SK-N-SH (cell line): Measurements from ENCODE around the gene COL5A1. TPM values are rescaled to one million over a fixed set of nuclear protein-coding genes. Genes with fewer than 3 reads are reported as not detected.

Source experiments
- CTCF ChIA-PET: fragments of 300-600, 350-600 bp; formaldehyde crosslinking; extraction: SDS; loops from one replicate; lab custom pipeline; 2021; lab: Yijun Ruan, JAX
- POLR2A ChIA-PET: fragments of 350-600 bp; sonication (Branson Sonifier 250); formaldehyde crosslinking; extraction: SDS; loops from one replicate; lab custom pipeline; 2020; ENCODE audit warnings: antibody characterized with exemption, inconsistent platforms; lab: Yijun Ruan, JAX
- DNase-seq: peaks from one replicate; pipeline ENCODE4 v3.0.0; 2012
- H2AFZ ChIP-seq: fragments of 200-600 bp; sonication (generic); 2 replicates; pipeline ENCODE4 v1.8.1; 2016; ENCODE audit warnings: antibody characterized with exemption, mild to moderate bottlenecking, low read depth
- H3F3A ChIP-seq: fragments of 200-600 bp; sonication (generic); replicated peaks from 2 replicates; pipeline ENCODE3; 2016; ENCODE audit warnings: antibody characterized with exemption, mild to moderate bottlenecking; ENCODE audit not compliant: insufficient read depth
- H3K27ac ChIP-seq, 2 experiments: fragments of 200-500 bp in 1 of 2; fragments of 200-600 bp in 1 of 2; sonication (Bioruptor generic) in 1 of 2; sonication (generic), shearing (Covaris generic) in 1 of 2; 2 replicates each; pipeline versions ENCODE4 v1.5.1 to v1.6.1; 2014 to 2016; ENCODE audit warnings: low read depth in 2 of 2, inconsistent platforms in 1 of 2, low read length in 1 of 2, mild to moderate bottlenecking in 1 of 2, mixed read lengths in 1 of 2
- H3K27me3 ChIP-seq: fragments of 200-600 bp; sonication (generic), shearing (Covaris generic); 2 replicates; pipeline ENCODE4 v1.6.1; 2016; ENCODE audit warnings: mixed run types; ENCODE audit not compliant: insufficient read depth
- H3K36me3 ChIP-seq, 2 experiments: fragments of 200-500 bp in 1 of 2; fragments of 200-600 bp in 1 of 2; sonication (Bioruptor generic) in 1 of 2; sonication (generic) in 1 of 2; replicated peaks in 1 of 2; 2 replicates each; pipeline versions ENCODE3 to v1.5.1; 2014 to 2016; ENCODE audit warnings: low read length in 1 of 2, mild to moderate bottlenecking in 1 of 2; ENCODE audit not compliant: insufficient read depth in 2 of 2, control insufficient read depth in 1 of 2
- H3K4me1 ChIP-seq, 2 experiments: fragments of 200-500 bp in 1 of 2; fragments of 200-600 bp in 1 of 2; sonication (Bioruptor generic) in 1 of 2; sonication (generic), shearing (Covaris generic) in 1 of 2; 2 replicates each; pipeline versions ENCODE4 v1.5.1 to v1.6.1; 2014 to 2016; ENCODE audit warnings: low read depth in 1 of 2, low read length in 1 of 2, mixed run types in 1 of 2; ENCODE audit not compliant: insufficient read depth in 2 of 2, control insufficient read depth in 1 of 2
- H3K4me2 ChIP-seq: fragments of 200-600 bp; sonication (generic), shearing (Covaris generic); 2 replicates; pipeline ENCODE4 v1.6.1; 2017; ENCODE audit warnings: mixed run types
- H3K4me3 ChIP-seq, 2 experiments: fragments of 200-500 bp in 1 of 2; fragments of 200-600 bp in 1 of 2; sonication (Bioruptor generic) in 1 of 2; sonication (generic), shearing (Covaris generic) in 1 of 2; 2 replicates each; pipeline versions ENCODE4 v1.5.1 to v1.8.1; 2014 to 2016; ENCODE audit warnings: low read depth in 2 of 2, inconsistent platforms in 1 of 2, low read length in 1 of 2, mild to moderate bottlenecking in 1 of 2, mixed read lengths in 1 of 2, moderate library complexity in 1 of 2
- H3K79me2 ChIP-seq: fragments of 200-600 bp; sonication (generic); 2 replicates; pipeline ENCODE4 v1.8.1; 2017; ENCODE audit warnings: mild to moderate bottlenecking; ENCODE audit not compliant: insufficient read depth
- H3K9ac ChIP-seq: fragments of 200-600 bp; sonication (generic); 2 replicates; pipeline ENCODE4 v1.6.1; 2017; ENCODE audit warnings: mixed run types
- H3K9me2 ChIP-seq: fragments of 200-600 bp; sonication (generic); 2 replicates; pipeline ENCODE4 v1.6.1; 2017; ENCODE audit warnings: mixed run types
- H3K9me3 ChIP-seq: fragments of 200-600 bp; sonication (generic); 2 replicates; pipeline ENCODE4 v1.6.1; 2017; ENCODE audit warnings: mixed run types, mild to moderate bottlenecking, moderate library complexity
- H4K20me1 ChIP-seq: fragments of 200-600 bp; sonication (generic); 2 replicates; pipeline ENCODE4 v1.6.1; 2017; ENCODE audit warnings: mild to moderate bottlenecking, mixed run types; ENCODE audit not compliant: insufficient read depth
- CHD2 ChIP-seq: fragments of 150-350 bp; IDR thresholded peaks from 2 replicates; pipeline ENCODE4 v1.6.1; 2018; ENCODE audit warnings: low read length; ENCODE audit not compliant: partially characterized antibody
- ELF1 ChIP-seq: IDR thresholded peaks from 2 replicates; pipeline ENCODE4 v1.4.0; 2012
- EZH2phosphoT487 ChIP-seq: fragments of 200-600 bp; sonication (generic); IDR thresholded peaks from 2 replicates; pipeline ENCODE4 v1.6.1; 2017; ENCODE audit warnings: low read depth, mixed run types, mild to moderate bottlenecking, antibody characterized with exemption, moderate library complexity, borderline replicate concordance
- FOSL2 ChIP-seq: IDR thresholded peaks from 2 replicates; pipeline ENCODE4 v1.4.0; 2012; ENCODE audit warnings: low read depth, mild to moderate bottlenecking, moderate library complexity, borderline replicate concordance
- GABPA ChIP-seq: IDR thresholded peaks from 2 replicates; pipeline ENCODE4 v1.4.0; 2012; ENCODE audit warnings: low read depth, mild to moderate bottlenecking
- GATA2 ChIP-seq: sonication (generic); formaldehyde crosslinking; IDR thresholded peaks from 2 replicates; pipeline ENCODE4 v1.5.0; 2020; ENCODE audit warnings: mild to moderate bottlenecking, missing genetic modification reagents
- MEF2A ChIP-seq: IDR thresholded peaks from 2 replicates; pipeline ENCODE4 v1.4.0; 2012; ENCODE audit warnings: low read depth, borderline replicate concordance
- MXI1 ChIP-seq: IDR thresholded peaks from 2 replicates; pipeline ENCODE4 v1.6.1; 2012; ENCODE audit warnings: mild to moderate bottlenecking, low read depth, low read length, improper control_type of control experiment
- NFIC ChIP-seq: IDR thresholded peaks from 2 replicates; pipeline ENCODE4 v1.4.0; 2012; ENCODE audit warnings: borderline replicate concordance
- RAD21 ChIP-seq: IDR thresholded peaks from 2 replicates; pipeline ENCODE4 v1.6.1; 2012; ENCODE audit warnings: mild to moderate bottlenecking, low read length
- RCOR1 ChIP-seq: fragments of 150-350 bp; IDR thresholded peaks from 2 replicates; pipeline ENCODE4 v1.6.1; 2017; ENCODE audit warnings: antibody characterized with exemption, low read length
- RFX5 ChIP-seq: IDR thresholded peaks from 2 replicates; pipeline ENCODE4 v1.6.1; 2012; ENCODE audit warnings: mild to moderate bottlenecking, improper control_type of control experiment, low read length
- RXRA ChIP-seq: IDR thresholded peaks from 2 replicates; pipeline ENCODE4 v1.4.0; 2012; ENCODE audit warnings: low read depth, mild to moderate bottlenecking, borderline replicate concordance
- SIN3A ChIP-seq: IDR thresholded peaks from 2 replicates; pipeline ENCODE4 v1.6.1; 2012; ENCODE audit warnings: low read depth, mild to moderate bottlenecking, low read length, moderate library complexity, borderline replicate concordance
- SMC3 ChIP-seq: IDR thresholded peaks from 2 replicates; pipeline ENCODE4 v1.6.1; 2012; ENCODE audit warnings: low read depth, low read length, improper control_type of control experiment
- TAF1 ChIP-seq: IDR thresholded peaks from 2 replicates; pipeline ENCODE4 v1.6.1; 2012; ENCODE audit warnings: low read depth, mild to moderate bottlenecking, low read length, moderate library complexity, borderline replicate concordance
- TCF12 ChIP-seq: IDR thresholded peaks from 2 replicates; pipeline ENCODE4 v1.4.0; 2012
- TEAD4 ChIP-seq: IDR thresholded peaks from 2 replicates; pipeline ENCODE4 v1.4.0; 2012; ENCODE audit warnings: mild to moderate bottlenecking, borderline replicate concordance; ENCODE audit not compliant: insufficient read depth
- ZBTB33 ChIP-seq: IDR thresholded peaks from 2 replicates; pipeline ENCODE4 v1.4.0; 2012; ENCODE audit warnings: low read depth, borderline replicate concordance
- WGBS: methylation state at CpG from one replicate; pipeline ENCODE4 v1.1.6; 2017; ENCODE audit warnings: low lambda C conversion rate; 5-methylcytosine and 5-hydroxymethylcytosine counted together
- polyA plus RNA-seq, 3 experiments: library from polyadenylated mRNA; depleted of rRNA; stranded (reverse); fragments of >200 nt; gene quantifications; 2 replicates each; pipeline ENCODE4 v1.2.3, GENCODE V29; 2012

The COL5A1 gene
- polyA plus RNA-seq, 1 of the 3 experiments (the other 2 are of a cell fraction): 73.8 TPM

- TF ChIP-seq ZBTB33: no peak
- TF ChIP-seq RXRA: no peak
- no peak for TF ChIP-seq RAD21
- no peak for TF ChIP-seq TCF12
- no peak for TF ChIP-seq RCOR1
- TF ChIP-seq RFX5: no peak
- no peak for TF ChIP-seq MXI1
- no peak for TF ChIP-seq GATA2 (CRISPR knock-in tag)
- TF ChIP-seq SMC3: no peak
- no peak for TF ChIP-seq FOSL2
- TF ChIP-seq, all 33 proteins: peak for 0
These were observed 174.7 kb downstream of the COL5A1 start (continued) for GRCh38 chr9:134816264-134816663.

GRCh38 chr9:134818000-134818568 is 176.5 kb downstream of the COL5A1 start:
- no peaks in the 10 kb centered on the region for H3K4me1 ChIP-seq
- WGBS: 90% methylated on average over 24 of the region's 29 CpGs
- H3K4me3 ChIP-seq: no peak overlapping the region
- no peak overlapping the region for H2AFZ ChIP-seq
- peaks cover 46 to 90% of the 10 kb centered on the region in 2 experiments for H3K36me3 ChIP-seq
- POLR2A ChIA-PET: no interaction called here
- DNase-seq: no peak
- no peak overlapping the region for H3K27ac ChIP-seq
- H3K9me3 ChIP-seq: no peaks in the 10 kb centered on the region
- 0 out of 2 replicates have a peak, but pooled peaks cover 7% of the 10 kb centered on the region for H4K20me1 ChIP-seq
- H3K9me2 ChIP-seq: no peaks in the 10 kb centered on the region
- TF ChIP-seq SMC3: no peak
- no peak for TF ChIP-seq RFX5
- no peak for TF ChIP-seq NFIC
- TF ChIP-seq SIN3A: no peak
- no peak for TF ChIP-seq TEAD4
- no peak for TF ChIP-seq RXRA
- TF ChIP-seq ZBTB33: no peak
- no peak for TF ChIP-seq MXI1
- TF ChIP-seq TAF1: no peak
- no peak for TF ChIP-seq CHD2
- TF ChIP-seq GABPA: no peak
- no peak for TF ChIP-seq MEF2A
- no peak for TF ChIP-seq FOSL2
- TF ChIP-seq EZH2phosphoT487: no peak
- no peak for TF ChIP-seq ELF1
- no peak overlapping the region for H3K9ac ChIP-seq
- H3K4me2 ChIP-seq: no peak overlapping the region
- CTCF ChIA-PET: no interaction called here
- peaks cover 11% of the 10 kb centered on the region; the same call in 1 of the 2 replicates for H3K79me2 ChIP-seq
- no peaks in the 10 kb centered on the region for H3K27me3 ChIP-seq
- H3F3A ChIP-seq: peaks cover 10% of the 10 kb centered on the region
